ENCODE results near the gene CHD2. TPM values are rescaled to one million over a fixed set of nuclear protein-coding genes. Genes with fewer than 3 reads are reported as not detected.

The CHD2 gene
- total and polyA plus RNA-seq, 2 donors (not counting 3 experiments of a cell fraction or from before 2014, with no cell fraction given) = 53.8 to 97.9 TPM

DNA sequence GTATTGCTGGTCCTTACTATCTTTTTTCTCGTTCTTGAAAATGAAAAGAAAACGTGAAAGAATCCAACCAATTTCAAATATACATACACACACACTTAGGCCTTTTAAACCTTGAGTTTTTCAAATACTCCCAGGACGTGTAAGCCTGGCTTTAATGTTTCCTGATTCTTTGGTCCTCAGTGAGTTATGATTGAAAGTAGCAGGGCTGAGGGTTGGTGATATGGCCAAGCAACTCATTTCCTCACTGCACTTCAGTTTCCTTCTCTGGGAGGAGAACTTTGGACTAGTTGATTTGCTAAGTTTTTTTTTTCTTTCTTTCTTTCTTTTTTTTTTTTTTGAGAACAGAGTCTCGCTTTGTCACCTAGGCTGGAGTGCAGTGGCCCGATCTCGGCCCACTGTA is 34.6 kb downstream of the CHD2 start:
- no peak for FAIRE-seq
- intact Hi-C loops (cut with micrococcal nuclease) (no loop called here), dilution Hi-C loops (cut with MboI; ENCODE audit: extremely low pct_ligation_motif_present, low sequenced_read_pairs) (no loop called here)
- no peak overlapping the region for H3K4me3 ChIP-seq (replicated peaks in 1 of 3; ENCODE audit: insufficient read depth in 1 of 3, low read depth in 1 of 3, low read length in 3 of 3)
- ChIA-PET POLR2A (no interaction called here), CTCF (interaction anchor here (2.8 kb wide), 1 partner anchor 137 kb away, joined by 15 read pairs; no protein-coding TSS in a partner anchor)
- peaks cover 75% of the 10 kb centered on the region for H3K79me2 ChIP-seq (ENCODE audit: control insufficient read depth, insufficient read depth, low read length)
- H3K4me2 ChIP-seq (ENCODE audit: insufficient read depth, low read length) = no peak overlapping the region
- no TSS peak for BruUV-seq (replicated peaks)
- no peak for DNase-seq (ENCODE audit: low read depth, low spot score)
- peaks cover 2% of the 10 kb centered on the region for H4K20me1 ChIP-seq (replicated peaks; ENCODE audit: control insufficient read depth, extremely low read depth, insufficient read depth, low read length)
- no peaks in the 10 kb centered on the region for H3K9me3 ChIP-seq (replicated peaks; ENCODE audit: control insufficient read depth, insufficient read depth, low read length)
- H2AFZ ChIP-seq (ENCODE audit: low read depth, low read length) = no peak overlapping the region
- H3K36me3 ChIP-seq (ENCODE audit: control insufficient read depth in 2 of 2, extremely low read depth in 1 of 2, insufficient read depth in 2 of 2, low read length in 2 of 2) = peaks cover 31 to 32% of the 10 kb centered on the region in 2 experiments
- no peaks in the 10 kb centered on the region for H3K4me1 ChIP-seq (ENCODE audit: control insufficient read depth, extremely low read depth, insufficient read depth, low read length)
- no peaks in the 10 kb centered on the region for H3K9me1 ChIP-seq (replicated peaks; ENCODE audit: control insufficient read depth, extremely low read depth, insufficient read depth, low read length)
- no peaks in the 10 kb centered on the region for H3K27me3 ChIP-seq (ENCODE audit: control insufficient read depth in 2 of 2, insufficient read depth in 2 of 2, low read length in 2 of 2)
- no peak overlapping the region for H3K27ac ChIP-seq (ENCODE audit: insufficient read depth, low read depth, low read length)
- no peak overlapping the region for H3K9ac ChIP-seq (replicated peaks; ENCODE audit: extremely low read depth, insufficient read depth, low read length)
- TF ChIP-seq POLR2AphosphoS5 (IDR thresholded peaks at IDR 0.05; ENCODE audit: insufficient read depth, low read depth, low read length) (no peak), JUN (IDR thresholded peaks at IDR 0.05; ENCODE audit: borderline replicate concordance, insufficient read depth, insufficient read length, low read depth) (no peak), EZH2 (IDR thresholded peaks at IDR 0.05; ENCODE audit: borderline replicate concordance, low read depth, low read length, severe bottlenecking) (no peak), MYC (IDR thresholded peaks at IDR 0.05; ENCODE audit: low read depth, low read length) (no peak), GATA2 (IDR thresholded peaks at IDR 0.05; ENCODE audit: insufficient read depth, insufficient read length, low read depth, low read length) (no peak)
- TF ChIP-seq, protein P1, sequence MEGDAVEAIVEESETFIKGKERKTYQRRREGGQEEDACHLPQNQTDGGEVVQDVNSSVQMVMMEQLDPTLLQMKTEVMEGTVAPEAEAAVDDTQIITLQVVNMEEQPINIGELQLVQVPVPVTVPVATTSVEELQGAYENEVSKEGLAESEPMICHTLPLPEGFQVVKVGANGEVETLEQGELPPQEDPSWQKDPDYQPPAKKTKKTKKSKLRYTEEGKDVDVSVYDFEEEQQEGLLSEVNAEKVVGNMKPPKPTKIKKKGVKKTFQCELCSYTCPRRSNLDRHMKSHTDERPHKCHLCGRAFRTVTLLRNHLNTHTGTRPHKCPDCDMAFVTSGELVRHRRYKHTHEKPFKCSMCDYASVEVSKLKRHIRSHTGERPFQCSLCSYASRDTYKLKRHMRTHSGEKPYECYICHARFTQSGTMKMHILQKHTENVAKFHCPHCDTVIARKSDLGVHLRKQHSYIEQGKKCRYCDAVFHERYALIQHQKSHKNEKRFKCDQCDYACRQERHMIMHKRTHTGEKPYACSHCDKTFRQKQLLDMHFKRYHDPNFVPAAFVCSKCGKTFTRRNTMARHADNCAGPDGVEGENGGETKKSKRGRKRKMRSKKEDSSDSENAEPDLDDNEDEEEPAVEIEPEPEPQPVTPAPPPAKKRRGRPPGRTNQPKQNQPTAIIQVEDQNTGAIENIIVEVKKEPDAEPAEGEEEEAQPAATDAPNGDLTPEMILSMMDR (IDR thresholded peaks at IDR 0.05; ENCODE audit: extremely low read depth in 1 of 2, insufficient read depth in 1 of 2, low read depth in 1 of 2, low read length in 2 of 2) = no peak
